Measurements from ENCODE around the gene ST7L.

ST7L gene

GRCh38 chr1:112618114-112618720 is 724 bp downstream of the ST7L start:
- peak; percentile 57 for DNase-seq

GRCh38 chr1:112614460-112615065 is 4.4 kb downstream of the ST7L start:
- DNase-seq = peak; percentile 55

- DNase-seq = no peak
These were observed 13.2 kb downstream of the ST7L start for GRCh38 chr1:112605633-112606327.

- no peak for DNase-seq
These were observed 15.4 kb downstream of the ST7L start for GRCh38 chr1:112603541-112603940.

- no peak for DNase-seq
These were observed 15.9 kb downstream of the ST7L start for GRCh38 chr1:112603012-112603411.

- DNase-seq = no peak
These were observed 19.5 kb downstream of the ST7L start for GRCh38 chr1:112599477-112599876.

GRCh38 chr1:112594208-112594876 is 24.6 kb downstream of the ST7L start:
- DNase-seq = no peak

- DNase-seq = no peak
These were observed 29.2 kb downstream of the ST7L start for GRCh38 chr1:112589766-112590165.

GRCh38 chr1:112583366-112583765 is 35.6 kb downstream of the ST7L start:
- DNase-seq = no peak

GRCh38 chr1:112581586-112582192 is 37.3 kb downstream of the ST7L start:
- DNase-seq = no peak

GRCh38 chr1:112579801-112580510 is 39.0 kb downstream of the ST7L start:
- no peak for DNase-seq

GRCh38 chr1:112576240-112576639 is 42.7 kb downstream of the ST7L start:
- no peak for DNase-seq

- DNase-seq = no peak
These were observed 43.7 kb downstream of the ST7L start for GRCh38 chr1:112575154-112575804.

- DNase-seq = no peak
These were observed 53.1 kb downstream of the ST7L start for GRCh38 chr1:112565800-112566199.

GRCh38 chr1:112564081-112564480 is 54.9 kb downstream of the ST7L start:
- no peak for DNase-seq

- no peak for DNase-seq
These were observed 55.6 kb downstream of the ST7L start for GRCh38 chr1:112563341-112563740.

- DNase-seq = no peak
These were observed 60.3 kb downstream of the ST7L start for GRCh38 chr1:112558634-112559033.

GRCh38 chr1:112557385-112557784 is 61.6 kb downstream of the ST7L start:
- no peak for DNase-seq

GRCh38 chr1:112554411-112554810 is 64.5 kb downstream of the ST7L start:
- DNase-seq = no peak

- DNase-seq = no peak
These were observed 69.4 kb downstream of the ST7L start for GRCh38 chr1:112549590-112549989.

GRCh38 chr1:112548547-112548946 is 70.4 kb downstream of the ST7L start:
- DNase-seq = no peak

GRCh38 chr1:112546076-112546475 is 72.9 kb downstream of the ST7L start:
- no peak for DNase-seq

Measured in CD4-positive, alpha-beta T cell treated with Interleukin-4 for 4 hours (primary cell).